DND-41 (cell line): Measurements from ENCODE around the gene TIGD3.

ENCODE experiments used
- ATAC-seq: fragments of 200-7000 bp; cut with Tn5 transposase; 3 replicates; pipeline ENCODE4 v1.9.1; 2021; ENCODE audit warnings: low read depth; ENCODE audit not compliant: insufficient read depth
- DNase-seq: peaks from one replicate; pipeline ENCODE4 v3.0.0-alpha.2; 2020
- H2AFZ ChIP-seq: 2 replicates; pipeline ENCODE4 v1.6.0; 2012; ENCODE audit warnings: low read depth, low read length
- H3K27ac ChIP-seq: 2 replicates; pipeline ENCODE4 v1.5.1; 2012; ENCODE audit warnings: low read length, inconsistent platforms
- H3K27me3 ChIP-seq: fragments of 200-600 bp; sonication (generic); 2 replicates; pipeline ENCODE4 v1.6.0; 2012; ENCODE audit warnings: low read length, mild to moderate bottlenecking, inconsistent platforms; ENCODE audit not compliant: insufficient read depth, poor library complexity
- H3K36me3 ChIP-seq: 2 replicates; pipeline ENCODE4 v1.5.1; 2012; ENCODE audit warnings: low read length, inconsistent platforms; ENCODE audit not compliant: insufficient read depth
- H3K4me1 ChIP-seq: 2 replicates; pipeline ENCODE4 v1.5.1; 2012; ENCODE audit warnings: mild to moderate bottlenecking, low read length; ENCODE audit not compliant: insufficient read depth
- H3K4me2 ChIP-seq: 2 replicates; pipeline ENCODE4 v1.6.0; 2012; ENCODE audit warnings: mild to moderate bottlenecking, moderate library complexity, low read length, inconsistent platforms; ENCODE audit not compliant: insufficient read depth
- H3K4me3 ChIP-seq, 2 experiments: fragments of 200-600 bp in 1 of 2; shearing (Covaris generic) in 1 of 2; 2 replicates each; pipeline ENCODE4 v1.5.1; 2012 to 2016; ENCODE audit warnings: inconsistent platforms in 2 of 2, low read length in 2 of 2, mild to moderate bottlenecking in 2 of 2, low read depth in 1 of 2, moderate library complexity in 1 of 2
- H3K79me2 ChIP-seq: 2 replicates; pipeline ENCODE4 v1.6.0; 2012; ENCODE audit warnings: low read length, inconsistent platforms; ENCODE audit not compliant: insufficient read depth
- H3K9ac ChIP-seq: 2 replicates; pipeline ENCODE4 v1.6.0; 2012; ENCODE audit warnings: low read depth, mild to moderate bottlenecking, inconsistent platforms, low read length, moderate library complexity
- H3K9me3 ChIP-seq: 2 replicates; pipeline ENCODE4 v1.5.1; 2012; ENCODE audit warnings: low read length, moderate library complexity, mild to moderate bottlenecking, inconsistent platforms; ENCODE audit not compliant: insufficient read depth, severe bottlenecking
- H4K20me1 ChIP-seq: 2 replicates; pipeline ENCODE4 v1.6.0; 2012; ENCODE audit warnings: low read length; ENCODE audit not compliant: insufficient read depth
- EZH2 ChIP-seq: IDR thresholded peaks from 3 replicates; pipeline ENCODE4 v1.6.1; 2012; ENCODE audit warnings: borderline replicate concordance, low read depth, mild to moderate bottlenecking, moderate library complexity, low read length, inconsistent platforms; ENCODE audit not compliant: severe bottlenecking
- TF ChIP-seq, protein P1 (sequence below): IDR thresholded peaks from 2 replicates; pipeline ENCODE4 v1.5.1; 2012; ENCODE audit warnings: borderline replicate concordance, low read length, moderate library complexity, mild to moderate bottlenecking; ENCODE audit not compliant: poor library complexity, severe bottlenecking; ENCODE audit errors: extremely low read depth

TIGD3 gene

GRCh38 chr11:65315866-65316226 lies 38.7 kb upstream of the TIGD3 start:
- Histone ChIP-seq H3K36me3 (no peaks in the 10 kb centered on the region), H3K27me3 (no peaks in the 10 kb centered on the region), H2AFZ (peak overlapping the region; percentile 93), H3K4me3 (peak overlapping the region in 1 of 2 experiments; percentile 97; a peak in 2 of 4 replicates), H3K4me2 (peak overlapping the region; percentile 100), H3K9ac (peak overlapping the region; percentile 61), H3K27ac (no peak overlapping the region), H3K4me1 (peaks cover 22% of the 10 kb centered on the region), H3K79me2 (no peaks in the 10 kb centered on the region), H3K9me3 (no peaks in the 10 kb centered on the region), H4K20me1 (peaks cover 2% of the 10 kb centered on the region; the same call in 1 of the 2 replicates)
- ATAC-seq, result no peak
- DNase-seq, result no peak
- TF ChIP-seq, protein P1, sequence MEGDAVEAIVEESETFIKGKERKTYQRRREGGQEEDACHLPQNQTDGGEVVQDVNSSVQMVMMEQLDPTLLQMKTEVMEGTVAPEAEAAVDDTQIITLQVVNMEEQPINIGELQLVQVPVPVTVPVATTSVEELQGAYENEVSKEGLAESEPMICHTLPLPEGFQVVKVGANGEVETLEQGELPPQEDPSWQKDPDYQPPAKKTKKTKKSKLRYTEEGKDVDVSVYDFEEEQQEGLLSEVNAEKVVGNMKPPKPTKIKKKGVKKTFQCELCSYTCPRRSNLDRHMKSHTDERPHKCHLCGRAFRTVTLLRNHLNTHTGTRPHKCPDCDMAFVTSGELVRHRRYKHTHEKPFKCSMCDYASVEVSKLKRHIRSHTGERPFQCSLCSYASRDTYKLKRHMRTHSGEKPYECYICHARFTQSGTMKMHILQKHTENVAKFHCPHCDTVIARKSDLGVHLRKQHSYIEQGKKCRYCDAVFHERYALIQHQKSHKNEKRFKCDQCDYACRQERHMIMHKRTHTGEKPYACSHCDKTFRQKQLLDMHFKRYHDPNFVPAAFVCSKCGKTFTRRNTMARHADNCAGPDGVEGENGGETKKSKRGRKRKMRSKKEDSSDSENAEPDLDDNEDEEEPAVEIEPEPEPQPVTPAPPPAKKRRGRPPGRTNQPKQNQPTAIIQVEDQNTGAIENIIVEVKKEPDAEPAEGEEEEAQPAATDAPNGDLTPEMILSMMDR, result no peak
- TF ChIP-seq EZH2, result no peak

GRCh38 chr11:65316227-65317024 lies 38.1 kb upstream of the TIGD3 start:
- peaks cover under 1% of the 10 kb centered on the region; the same call in 1 of the 2 replicates for H4K20me1 ChIP-seq
- ATAC-seq, result no peak
- no peak overlapping the region for H3K9ac ChIP-seq
- H3K4me1 ChIP-seq, result peaks cover 22% of the 10 kb centered on the region
- DNase-seq, result no peak
- no peak for TF ChIP-seq EZH2
- TF ChIP-seq, protein P1, result no peak
- H3K36me3 ChIP-seq, result no peaks in the 10 kb centered on the region
- 0 out of 4 replicates have a peak overlapping the region, but pooled peaks of 1 of the 2 experiments have one; percentile 97 for H3K4me3 ChIP-seq
- H3K9me3 ChIP-seq, result no peaks in the 10 kb centered on the region
- peak overlapping the region; percentile 100 for H3K4me2 ChIP-seq
- no peaks in the 10 kb centered on the region for H3K27me3 ChIP-seq
- no peak overlapping the region for H3K27ac ChIP-seq
- no peak overlapping the region for H2AFZ ChIP-seq
- H3K79me2 ChIP-seq, result no peaks in the 10 kb centered on the region

- DNase-seq, result no peak
- Histone ChIP-seq H3K27ac (no peak overlapping the region), H2AFZ (no peak overlapping the region), H3K27me3 (no peaks in the 10 kb centered on the region), H3K79me2 (no peaks in the 10 kb centered on the region), H3K9ac (no peak overlapping the region), H4K20me1 (no peaks in the 10 kb centered on the region; the same call in 1 of the 2 replicates), H3K4me3 (no peak overlapping the region), H3K4me2 (no peak overlapping the region), H3K4me1 (peaks cover 22% of the 10 kb centered on the region), H3K36me3 (no peaks in the 10 kb centered on the region), H3K9me3 (no peaks in the 10 kb centered on the region)
- no peak for ATAC-seq
- no peak for TF ChIP-seq EZH2
- TF ChIP-seq, protein P1, result no peak
Measured at GRCh38 chr11:65317025-65317786, 37.3 kb upstream of the TIGD3 start.
